ENCODE measurements around the gene SPOCK2. TPM values are rescaled to one million over a fixed set of nuclear protein-coding genes. Genes with fewer than 3 reads are reported as not detected.

Gene SPOCK2
- total and polyA plus RNA-seq, 2 of the 4 experiments (the other 2 are of a cell fraction), result 0.02 TPM; not detected in 1

- POLR2A ChIA-PET (ENCODE audit: unreplicated experiment), result no interaction called here
Measured at GRCh38 chr10:72072046-72072445, 16.3 kb downstream of the SPOCK2 start.

More at GRCh38 chr10:72072046-72072445, 16.3 kb downstream of the SPOCK2 start:
- DNase-seq (no peak), ATAC-seq (ENCODE audit: low read depth) (no peak)
- no peak overlapping the region for H3K56ac ChIP-seq (ENCODE audit: extremely low read depth, insufficient read depth, low read length)
- intact Hi-C loops (cut with micrococcal nuclease) (no loop called here), in situ Hi-C loops (cut with MboI; ENCODE audit: low sequenced_read_pairs) (no loop called here), dilution Hi-C loops (cut with HindIII; ENCODE audit: low sequenced_read_pairs, unreplicated experiment) (no loop called here)
- peaks cover 50% of the 10 kb centered on the region for H3K27me3 ChIP-seq (ENCODE audit: control insufficient read depth, insufficient read depth, low read length)
- peaks cover 4% of the 10 kb centered on the region for H3K9me3 ChIP-seq (ENCODE audit: control insufficient read depth, insufficient read depth, low read length)
- H2AK5ac ChIP-seq (ENCODE audit: low read depth, low read length), result no peak overlapping the region
- H3K4me1 ChIP-seq (ENCODE audit: control insufficient read depth, insufficient read depth, low read length), result no peaks in the 10 kb centered on the region
- no peak overlapping the region for H3K4me2 ChIP-seq (ENCODE audit: low read depth, low read length)
- no peak overlapping the region for H3K4me3 ChIP-seq (ENCODE audit: insufficient read depth, low read depth, low read length)
- no peaks in the 10 kb centered on the region for H3K9me1 ChIP-seq (ENCODE audit: insufficient read depth, low read length)
- no peak overlapping the region for H3K18ac ChIP-seq (ENCODE audit: low read depth, low read length)
- H3K79me1 ChIP-seq (ENCODE audit: low read depth in 1 of 2, low read length in 2 of 2), result no peaks in the 10 kb centered on the region
- no peak overlapping the region for H4K8ac ChIP-seq (ENCODE audit: low read depth in 2 of 2, low read length in 2 of 2)
- H2BK20ac ChIP-seq (ENCODE audit: low read depth, low read length), result no peak overlapping the region
- H2BK5ac ChIP-seq (ENCODE audit: low read depth, low read length, poor library complexity, severe bottlenecking), result no peak overlapping the region
- no peak overlapping the region for H3K14ac ChIP-seq (replicated peaks; ENCODE audit: low read depth, low read length)
- no peak overlapping the region for H3K9ac ChIP-seq (ENCODE audit: low read depth, low read length)
- H2BK15ac ChIP-seq (ENCODE audit: low read depth, low read length), result no peak overlapping the region
- WGBS, 2 experiments (ENCODE audit: extremely low coverage in 2 of 2, insufficient read length in 1 of 2), result 100% methylated on average over 2 of the region's 5 CpGs; no CpG with 5 or more reads in 1 of the 2 experiments
- TF ChIP-seq USF2 (IDR thresholded peaks at IDR 0.05; ENCODE audit: low read depth, low read length), result no peak
- no peak for TF ChIP-seq ELK1 (IDR thresholded peaks at IDR 0.05; ENCODE audit: borderline replicate concordance, low read depth, low read length)
- TF ChIP-seq RCOR1 (IDR thresholded peaks at IDR 0.05; ENCODE audit: insufficient replicate concordance, low read length), result no peak
- no peak overlapping the region for H3K23ac ChIP-seq (ENCODE audit: low read depth, low read length)
- H3K27ac ChIP-seq (ENCODE audit: insufficient read depth, low read length), result no peak overlapping the region
- H2AFZ ChIP-seq (replicated peaks; ENCODE audit: low read length, poor library complexity), result no peak overlapping the region
- H2AK9ac ChIP-seq (replicated peaks; ENCODE audit: low read depth, low read length, poor library complexity), result no peak overlapping the region
- H3K36me3 ChIP-seq (ENCODE audit: control insufficient read depth, insufficient read depth, low read length), result no peaks in the 10 kb centered on the region
- BruUV-seq (replicated peaks), result no TSS peak
- no peak overlapping the region for H4K5ac ChIP-seq (ENCODE audit: low read depth, low read length)
- H2BK120ac ChIP-seq (ENCODE audit: low read depth, low read length), result no peak overlapping the region
- H4K20me1 ChIP-seq (ENCODE audit: insufficient read depth, low read length), result no peaks in the 10 kb centered on the region
- no peak overlapping the region for H3K4ac ChIP-seq (ENCODE audit: low read depth, low read length)
- no peak overlapping the region for H4K91ac ChIP-seq (ENCODE audit: insufficient read depth, low read depth, low read length)
- CTCF ChIA-PET, result interaction anchor here (1.2 kb wide), 1 partner anchor 24 kb away, joined by 3 read pairs; no protein-coding TSS in a partner anchor
